ENCODE results near the gene KRT8.

DNA sequence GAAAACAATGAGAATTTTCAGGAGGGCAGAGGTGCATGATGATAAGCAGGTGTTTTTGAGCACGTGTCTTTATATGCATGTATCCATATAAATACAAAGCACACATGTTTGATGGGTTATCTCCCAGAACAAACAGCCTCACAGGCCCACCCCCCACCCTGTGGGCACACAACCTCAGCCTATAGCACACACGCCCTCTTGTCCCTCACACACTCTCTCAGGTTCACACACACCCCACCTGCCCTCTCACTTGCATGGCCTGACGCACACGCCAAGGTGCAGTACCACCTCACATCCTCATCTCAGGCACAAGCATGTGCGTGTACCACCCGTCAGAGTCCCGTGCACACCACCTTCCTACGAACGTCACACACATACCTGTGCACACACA lies 8.6 kb upstream of the KRT8 start:
- TF ChIP-seq, protein P1, sequence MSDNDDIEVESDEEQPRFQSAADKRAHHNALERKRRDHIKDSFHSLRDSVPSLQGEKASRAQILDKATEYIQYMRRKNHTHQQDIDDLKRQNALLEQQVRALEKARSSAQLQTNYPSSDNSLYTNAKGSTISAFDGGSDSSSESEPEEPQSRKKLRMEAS (IDR thresholded peaks at IDR 0.05): no peak
- TF ChIP-seq CREB1 (IDR thresholded peaks at IDR 0.05; ENCODE audit: low read depth) (no peak), FOXM1 (IDR thresholded peaks at IDR 0.05; ENCODE audit: borderline replicate concordance, low read depth) (no peak)
